Stimulated activated CD8-positive, alpha-beta memory T cell treated with anti-CD3 and anti-CD28 coated beads, Interleukin-15, amount 100 ng/mL, for 48 hours (primary cell): ENCODE measurements around the gene GAGE12C.
"Not testable (repeated sequence)": the region's sequence is repeated elsewhere in the genome, so short reads cannot be mapped to it uniquely, and the experiment has no call there.

Experiments used
- DNase-seq, 2 donors: peaks; one replicate each; pipeline ENCODE4 v3.0.0-alpha.2; 2020; ENCODE audit warnings: low read depth in 2 of 2

The GAGE12C gene, protein sequence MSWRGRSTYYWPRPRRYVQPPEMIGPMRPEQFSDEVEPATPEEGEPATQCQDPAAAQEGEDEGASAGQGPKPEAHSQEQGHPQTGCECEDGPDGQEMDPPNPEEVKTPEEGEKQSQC

DNA sequence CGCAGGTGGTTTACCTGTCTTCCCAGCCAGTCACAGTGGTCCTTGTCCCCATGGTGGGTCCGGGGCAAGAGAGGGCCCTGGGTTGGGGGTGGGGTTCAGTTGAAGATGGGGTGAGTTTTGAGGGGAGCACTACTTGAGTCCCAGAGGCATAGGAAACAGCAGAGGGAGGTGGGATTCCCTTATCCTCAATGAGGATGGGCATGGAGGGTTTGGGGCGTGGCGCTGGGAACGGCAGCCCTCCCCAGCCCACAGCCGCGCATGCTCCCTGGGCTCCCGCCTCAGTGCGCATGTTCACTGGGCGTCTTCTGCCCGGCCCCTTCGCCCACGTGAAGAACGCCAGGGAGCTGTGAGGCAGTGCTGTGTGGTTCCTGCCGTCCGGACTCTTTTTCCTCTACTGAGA lies at the start of gene GAGE12C:
Gene GAGE12C, plus strand, starts transcription at position 301 of the 400 bp plus-strand sequence. CDS start 1,155 bp downstream, outside the sequence.
- not testable (repeated sequence) for DNase-seq

DNA sequence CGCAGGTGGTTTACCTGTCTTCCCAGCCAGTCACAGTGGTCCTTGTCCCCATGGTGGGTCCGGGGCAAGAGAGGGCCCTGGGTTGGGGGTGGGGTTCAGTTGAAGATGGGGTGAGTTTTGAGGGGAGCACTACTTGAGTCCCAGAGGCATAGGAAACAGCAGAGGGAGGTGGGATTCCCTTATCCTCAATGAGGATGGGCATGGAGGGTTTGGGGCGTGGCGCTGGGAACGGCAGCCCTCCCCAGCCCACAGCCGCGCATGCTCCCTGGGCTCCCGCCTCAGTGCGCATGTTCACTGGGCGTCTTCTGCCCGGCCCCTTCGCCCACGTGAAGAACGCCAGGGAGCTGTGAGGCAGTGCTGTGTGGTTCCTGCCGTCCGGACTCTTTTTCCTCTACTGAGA lies 9.5 kb downstream of the GAGE12C start, which contains the start of gene GAGE12D:
Gene GAGE12D, plus strand, starts transcription at position 301 of the 400 bp plus-strand sequence. CDS start 1,155 bp downstream, outside the sequence.
- DNase-seq: not testable (repeated sequence)

DNA sequence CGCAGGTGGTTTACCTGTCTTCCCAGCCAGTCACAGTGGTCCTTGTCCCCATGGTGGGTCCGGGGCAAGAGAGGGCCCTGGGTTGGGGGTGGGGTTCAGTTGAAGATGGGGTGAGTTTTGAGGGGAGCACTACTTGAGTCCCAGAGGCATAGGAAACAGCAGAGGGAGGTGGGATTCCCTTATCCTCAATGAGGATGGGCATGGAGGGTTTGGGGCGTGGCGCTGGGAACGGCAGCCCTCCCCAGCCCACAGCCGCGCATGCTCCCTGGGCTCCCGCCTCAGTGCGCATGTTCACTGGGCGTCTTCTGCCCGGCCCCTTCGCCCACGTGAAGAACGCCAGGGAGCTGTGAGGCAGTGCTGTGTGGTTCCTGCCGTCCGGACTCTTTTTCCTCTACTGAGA lies 19.0 kb downstream of the GAGE12C start, which contains the start of gene GAGE12E:
Gene GAGE12E, plus strand, starts transcription at position 301 of the 400 bp plus-strand sequence. CDS start 1,155 bp downstream, outside the sequence.
- not testable (repeated sequence) for DNase-seq

DNA sequence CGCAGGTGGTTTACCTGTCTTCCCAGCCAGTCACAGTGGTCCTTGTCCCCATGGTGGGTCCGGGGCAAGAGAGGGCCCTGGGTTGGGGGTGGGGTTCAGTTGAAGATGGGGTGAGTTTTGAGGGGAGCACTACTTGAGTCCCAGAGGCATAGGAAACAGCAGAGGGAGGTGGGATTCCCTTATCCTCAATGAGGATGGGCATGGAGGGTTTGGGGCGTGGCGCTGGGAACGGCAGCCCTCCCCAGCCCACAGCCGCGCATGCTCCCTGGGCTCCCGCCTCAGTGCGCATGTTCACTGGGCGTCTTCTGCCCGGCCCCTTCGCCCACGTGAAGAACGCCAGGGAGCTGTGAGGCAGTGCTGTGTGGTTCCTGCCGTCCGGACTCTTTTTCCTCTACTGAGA lies 28.6 kb downstream of the GAGE12C start, which contains the start of gene GAGE12F:
Gene GAGE12F, plus strand, starts transcription at position 301 of the 400 bp plus-strand sequence. CDS start 1,155 bp downstream, outside the sequence.
- DNase-seq: not testable (repeated sequence)

DNA sequence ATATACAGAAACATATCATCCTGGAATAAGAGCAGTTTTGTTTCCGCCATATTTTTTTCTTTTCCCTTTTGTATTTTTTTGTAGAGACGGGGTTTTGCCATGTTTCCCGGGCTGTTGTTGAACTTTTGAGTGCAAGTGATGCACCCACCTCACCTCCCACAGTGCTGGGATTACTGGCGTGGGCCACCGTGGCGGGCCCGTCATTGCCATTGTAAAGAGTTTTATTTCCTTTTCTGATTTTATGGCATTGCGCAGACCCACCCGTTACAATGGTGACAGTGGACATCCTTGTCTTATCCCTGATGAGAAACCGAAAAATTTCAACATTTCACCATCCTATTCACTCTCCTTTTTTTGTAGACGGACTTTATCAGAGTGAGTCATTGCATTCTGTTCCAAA lies 36.8 kb downstream of the GAGE12C start:
- DNase-seq: not testable (repeated sequence)

DNA sequence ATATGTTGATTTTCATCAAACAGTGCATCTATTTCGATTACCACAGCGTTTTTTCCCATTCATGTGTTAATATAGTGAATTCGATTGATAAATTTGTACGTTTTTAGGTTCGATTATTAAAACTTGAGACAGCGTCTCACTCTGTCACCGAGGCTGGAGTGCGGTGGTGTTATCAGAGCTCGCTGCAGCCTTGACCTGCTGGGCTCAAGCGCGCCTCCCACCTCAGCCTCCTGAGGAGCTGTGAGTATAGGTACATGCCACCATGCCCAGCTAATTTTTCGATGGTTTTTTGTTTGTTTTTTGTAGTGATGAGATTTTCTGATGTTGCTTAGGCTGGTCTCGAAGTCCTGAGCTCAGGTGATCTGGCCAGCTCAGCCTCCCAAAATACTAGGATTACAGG lies 37.2 kb downstream of the GAGE12C start:
- DNase-seq: not testable (repeated sequence)

DNA sequence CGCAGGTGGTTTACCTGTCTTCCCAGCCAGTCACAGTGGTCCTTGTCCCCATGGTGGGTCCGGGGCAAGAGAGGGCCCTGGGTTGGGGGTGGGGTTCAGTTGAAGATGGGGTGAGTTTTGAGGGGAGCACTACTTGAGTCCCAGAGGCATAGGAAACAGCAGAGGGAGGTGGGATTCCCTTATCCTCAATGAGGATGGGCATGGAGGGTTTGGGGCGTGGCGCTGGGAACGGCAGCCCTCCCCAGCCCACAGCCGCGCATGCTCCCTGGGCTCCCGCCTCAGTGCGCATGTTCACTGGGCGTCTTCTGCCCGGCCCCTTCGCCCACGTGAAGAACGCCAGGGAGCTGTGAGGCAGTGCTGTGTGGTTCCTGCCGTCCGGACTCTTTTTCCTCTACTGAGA lies 38.1 kb downstream of the GAGE12C start, which contains the start of gene GAGE12G:
Gene GAGE12G, plus strand, starts transcription at position 301 of the 400 bp plus-strand sequence. CDS start 1,155 bp downstream, outside the sequence.
- not testable (repeated sequence) for DNase-seq

DNA sequence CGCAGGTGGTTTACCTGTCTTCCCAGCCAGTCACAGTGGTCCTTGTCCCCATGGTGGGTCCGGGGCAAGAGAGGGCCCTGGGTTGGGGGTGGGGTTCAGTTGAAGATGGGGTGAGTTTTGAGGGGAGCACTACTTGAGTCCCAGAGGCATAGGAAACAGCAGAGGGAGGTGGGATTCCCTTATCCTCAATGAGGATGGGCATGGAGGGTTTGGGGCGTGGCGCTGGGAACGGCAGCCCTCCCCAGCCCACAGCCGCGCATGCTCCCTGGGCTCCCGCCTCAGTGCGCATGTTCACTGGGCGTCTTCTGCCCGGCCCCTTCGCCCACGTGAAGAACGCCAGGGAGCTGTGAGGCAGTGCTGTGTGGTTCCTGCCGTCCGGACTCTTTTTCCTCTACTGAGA lies 47.7 kb downstream of the GAGE12C start, which contains the start of gene GAGE12H:
Gene GAGE12H, plus strand, starts transcription at position 301 of the 400 bp plus-strand sequence. CDS start 1,155 bp downstream, outside the sequence.
- not testable (repeated sequence) for DNase-seq
